Putamen (tissue), 1 donor: ENCODE data around the gene TOMM22.
A peak's percentile ranks its signal among the peaks of the same experiment; 100 is the strongest.

Experiments used
- DNase-seq: peaks from one replicate; pipeline ENCODE4 v3.0.0-alpha.2; 2016; ENCODE audit warnings: low spot score

The TOMM22 gene

DNA sequence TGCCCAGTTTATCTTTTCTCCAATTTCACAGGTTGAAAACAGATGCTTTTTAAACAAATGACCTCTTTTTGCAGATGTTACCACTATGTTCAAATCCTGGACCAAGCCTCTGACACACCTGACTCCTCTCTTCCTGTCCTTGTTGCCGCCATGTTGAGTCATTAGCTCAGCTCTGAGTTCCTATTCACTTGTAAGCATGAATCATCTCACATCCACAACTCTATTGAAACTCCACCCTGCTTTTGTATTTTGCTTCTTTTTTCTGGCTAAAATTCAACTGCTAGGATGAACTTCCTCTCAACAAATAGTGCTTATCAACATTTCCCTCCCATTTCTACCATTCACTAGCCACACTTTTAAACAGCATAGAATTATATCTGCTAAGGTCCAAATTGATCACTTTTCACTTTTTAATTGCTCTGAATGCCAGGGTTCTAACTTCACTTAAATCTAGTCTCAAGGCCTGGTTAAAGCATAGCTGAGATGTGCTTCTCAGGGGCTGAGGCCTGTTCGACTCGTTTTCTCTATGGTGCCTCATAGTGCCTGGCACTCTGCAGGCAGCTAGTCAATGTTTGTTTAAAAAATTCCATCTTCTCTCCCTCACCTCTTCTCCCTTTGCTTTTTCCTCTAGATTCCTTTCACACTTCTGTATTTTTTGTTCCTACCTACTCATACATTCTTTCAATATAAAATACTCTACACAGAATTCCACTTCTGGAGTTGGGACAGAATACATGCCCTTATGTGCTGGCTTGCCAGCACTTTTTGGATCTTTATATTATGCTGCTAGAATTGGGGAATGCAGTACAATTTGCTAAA lies 15.1 kb downstream of the TOMM22 start:
- DNase-seq: no peak

DNA sequence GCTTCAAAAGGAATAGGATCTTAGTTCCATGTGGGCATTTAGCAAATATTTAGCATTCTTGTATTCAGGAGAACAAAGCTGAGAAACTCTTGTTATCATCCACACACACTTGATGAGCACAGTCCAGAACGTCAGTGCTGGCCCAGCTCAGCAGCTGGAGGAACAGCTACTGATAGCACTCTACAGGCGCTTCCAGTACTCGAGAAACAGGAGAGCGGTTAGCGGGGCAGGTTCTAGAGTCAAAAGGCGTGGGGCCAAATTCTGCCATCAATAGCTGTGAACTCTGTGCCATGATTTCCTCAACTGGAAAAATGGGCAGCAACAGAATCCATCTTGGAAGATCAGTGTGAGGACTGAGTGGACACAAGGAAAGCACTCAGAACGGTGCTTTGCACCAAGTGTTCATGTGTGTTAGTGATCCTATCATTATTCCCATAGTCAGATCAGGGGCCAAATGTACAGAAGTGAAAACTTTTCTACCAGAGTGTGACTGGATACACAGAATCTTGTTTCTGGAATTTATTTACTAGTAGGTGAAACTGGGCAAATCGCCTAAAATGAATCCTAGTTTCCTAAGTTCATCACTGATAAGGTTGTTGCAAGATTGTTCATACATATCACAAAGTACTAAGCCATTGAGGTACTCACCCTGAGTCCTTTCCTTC lies 15.8 kb downstream of the TOMM22 start:
- no peak for DNase-seq

DNA sequence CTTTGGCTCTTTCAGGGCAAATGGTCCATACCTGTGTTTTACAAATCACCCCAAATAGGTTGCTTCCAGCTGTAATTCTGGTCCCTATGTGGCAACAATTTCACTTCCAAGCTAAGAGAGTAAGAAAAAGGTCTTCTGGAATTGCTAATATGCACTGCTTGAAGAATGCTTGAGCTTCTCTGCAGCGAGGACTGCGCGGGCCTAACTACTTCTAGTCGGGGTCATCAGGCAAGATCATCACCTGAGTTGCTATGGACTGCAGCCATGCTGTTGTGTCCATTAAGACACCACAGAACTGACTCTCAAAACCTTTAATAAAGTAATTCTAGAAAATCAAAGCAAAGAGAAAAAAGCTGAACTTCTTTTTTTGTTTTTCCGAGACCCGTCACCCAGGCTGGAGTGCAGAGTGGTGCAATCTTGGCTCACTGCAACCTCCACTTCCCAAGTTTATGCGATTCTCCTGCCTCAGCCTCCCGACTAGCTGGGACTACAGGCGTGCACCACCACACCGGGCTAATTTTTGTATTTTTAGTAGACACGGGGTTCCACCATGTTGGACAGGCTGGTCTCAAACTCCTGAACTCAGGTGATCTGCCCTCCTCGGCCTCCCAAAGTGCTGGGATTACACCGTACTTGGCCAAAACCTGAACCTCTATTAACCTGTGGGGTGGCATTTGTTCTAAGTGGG lies 16.8 kb downstream of the TOMM22 start:
- no peak for DNase-seq

DNA sequence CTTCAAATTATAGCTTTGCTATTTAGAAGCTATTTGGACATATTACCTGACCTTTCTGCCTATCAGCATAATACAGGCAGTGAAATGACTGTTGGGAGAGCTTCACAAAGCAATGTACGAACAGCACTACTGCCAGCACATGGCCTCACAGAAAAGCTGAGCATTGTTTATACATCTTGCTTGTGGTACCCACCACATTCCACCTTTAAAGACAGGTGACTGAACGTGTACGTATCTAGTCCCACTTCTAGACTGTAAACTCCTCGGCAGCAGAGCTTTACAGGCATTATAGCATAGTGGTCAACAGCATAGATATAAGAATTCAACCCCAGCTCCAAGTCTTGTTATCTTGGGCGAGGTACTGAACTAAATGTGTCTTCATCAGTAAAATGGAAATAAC lies 17.4 kb downstream of the TOMM22 start:
- no peak for DNase-seq

DNA sequence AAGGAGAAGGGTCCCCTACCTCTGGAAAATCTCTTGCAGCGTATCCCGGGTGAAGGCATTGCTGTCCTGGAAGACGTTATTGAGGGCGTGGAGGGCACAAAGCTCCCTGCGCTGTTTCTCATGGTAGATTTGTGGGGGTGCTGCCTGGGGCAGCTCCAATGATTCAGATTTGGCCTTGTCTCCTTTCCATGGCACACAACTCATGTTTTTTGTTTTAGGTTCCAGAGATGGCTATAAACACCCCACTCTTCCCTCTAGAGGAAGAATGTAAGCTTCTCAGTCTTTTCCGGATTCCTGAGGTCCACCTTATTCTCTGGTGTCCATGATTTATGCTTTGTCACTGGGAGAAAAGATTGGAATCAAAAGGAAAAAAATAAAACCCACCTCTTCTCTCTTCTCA lies 18.0 kb downstream of the TOMM22 start:
- DNase-seq: no peak

DNA sequence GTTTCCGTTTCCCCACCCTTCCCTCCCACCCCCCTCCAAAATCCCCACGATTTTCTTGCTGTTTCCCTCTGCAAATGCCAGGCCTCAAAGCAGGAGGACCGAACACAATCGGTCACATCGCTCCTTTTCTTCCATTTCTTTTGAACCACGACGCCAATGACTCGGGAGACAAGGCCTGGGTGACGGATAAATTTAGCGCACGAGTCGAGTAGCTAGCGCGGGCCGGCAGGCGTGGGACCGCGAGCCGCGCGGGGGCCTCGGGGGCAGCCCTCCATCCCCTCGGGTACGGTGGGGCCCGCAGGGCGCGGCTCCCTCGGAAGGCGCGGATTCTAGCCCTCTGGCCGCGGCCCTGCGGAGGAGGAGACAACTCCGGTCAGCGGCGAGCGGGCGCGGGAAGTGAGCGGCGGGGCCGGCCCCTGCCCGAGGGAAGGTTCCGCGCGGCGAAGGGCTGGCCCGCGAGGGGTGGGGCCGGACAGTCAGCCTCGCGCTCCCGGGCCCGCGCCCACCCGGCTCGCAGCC lies 18.6 kb downstream of the TOMM22 start:
- no peak for DNase-seq

DNA sequence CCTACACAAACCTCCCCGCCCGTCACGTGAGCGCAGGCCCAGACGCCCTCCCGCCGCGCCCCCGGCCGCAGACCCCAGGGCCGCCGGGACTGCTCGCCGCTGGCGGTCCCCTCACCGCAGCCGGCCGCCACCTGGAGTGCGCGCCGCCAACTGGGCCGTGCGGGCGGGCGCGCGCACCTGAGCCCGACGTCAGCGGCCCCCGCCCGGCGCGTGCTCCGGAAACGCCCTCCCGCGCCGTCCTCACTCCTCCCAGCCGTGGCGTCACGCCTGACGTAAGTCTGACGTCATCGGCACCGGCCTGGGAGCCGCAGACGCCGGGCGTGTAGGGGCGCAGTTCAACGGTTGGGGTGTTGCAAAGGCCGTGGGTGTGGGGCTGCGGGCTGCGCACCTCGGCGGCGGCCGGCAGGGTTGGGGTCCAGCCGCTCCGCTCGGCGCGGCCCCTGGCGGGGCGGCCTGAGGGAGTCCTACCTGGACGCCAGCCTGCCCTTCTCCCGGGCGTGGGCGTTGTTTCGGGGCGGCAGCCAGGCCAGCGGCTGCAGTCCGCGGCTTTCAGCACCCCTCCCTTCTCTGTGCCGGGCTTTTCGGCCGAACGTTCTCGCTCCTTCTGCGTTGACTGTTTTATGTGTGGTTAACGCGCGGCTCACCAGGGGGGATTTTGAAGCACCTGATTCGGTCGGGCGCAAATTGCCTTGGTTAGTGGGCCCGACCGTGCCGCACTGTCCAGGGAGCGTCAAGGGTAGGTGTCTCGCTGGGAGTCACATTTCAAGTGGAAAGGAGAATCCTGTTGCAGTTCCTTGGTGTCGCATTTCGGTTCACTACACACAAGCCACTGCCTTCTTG lies 19.3 kb downstream of the TOMM22 start, which contains the start of gene JOSD1:
Gene JOSD1, minus strand, starts transcription at position 155 of the 840 bp plus-strand sequence. CDS start 956 bp downstream, outside the sequence.
- DNase-seq: peak; percentile 94

DNA sequence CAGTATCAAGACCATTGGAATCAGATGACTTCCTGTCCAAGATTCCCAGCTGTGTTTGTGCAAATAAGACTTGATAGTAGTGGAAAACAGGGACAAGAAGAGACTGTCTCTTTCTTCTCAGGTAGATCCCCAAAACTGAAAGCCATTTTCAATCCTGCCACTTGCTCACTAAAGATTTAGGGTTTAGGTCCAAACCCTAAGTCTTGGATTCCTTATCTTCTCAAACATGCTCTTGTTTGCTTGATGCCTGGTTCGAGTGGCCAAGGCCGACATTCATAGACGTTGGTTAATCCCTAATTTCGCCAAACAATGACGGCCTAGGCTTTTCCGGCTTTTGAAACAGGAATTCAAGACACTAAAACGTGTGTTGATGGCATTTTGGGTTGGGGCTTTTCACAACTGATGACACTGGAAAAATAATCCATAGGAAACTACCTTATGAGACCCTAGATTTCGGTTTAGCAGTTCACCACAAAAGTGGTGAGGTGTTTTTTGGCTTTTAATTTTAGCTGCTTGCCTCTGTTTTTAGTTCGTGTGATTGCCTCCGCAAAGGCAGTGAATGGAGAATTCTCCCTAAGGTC lies 23.0 kb downstream of the TOMM22 start:
- no peak for DNase-seq

DNA sequence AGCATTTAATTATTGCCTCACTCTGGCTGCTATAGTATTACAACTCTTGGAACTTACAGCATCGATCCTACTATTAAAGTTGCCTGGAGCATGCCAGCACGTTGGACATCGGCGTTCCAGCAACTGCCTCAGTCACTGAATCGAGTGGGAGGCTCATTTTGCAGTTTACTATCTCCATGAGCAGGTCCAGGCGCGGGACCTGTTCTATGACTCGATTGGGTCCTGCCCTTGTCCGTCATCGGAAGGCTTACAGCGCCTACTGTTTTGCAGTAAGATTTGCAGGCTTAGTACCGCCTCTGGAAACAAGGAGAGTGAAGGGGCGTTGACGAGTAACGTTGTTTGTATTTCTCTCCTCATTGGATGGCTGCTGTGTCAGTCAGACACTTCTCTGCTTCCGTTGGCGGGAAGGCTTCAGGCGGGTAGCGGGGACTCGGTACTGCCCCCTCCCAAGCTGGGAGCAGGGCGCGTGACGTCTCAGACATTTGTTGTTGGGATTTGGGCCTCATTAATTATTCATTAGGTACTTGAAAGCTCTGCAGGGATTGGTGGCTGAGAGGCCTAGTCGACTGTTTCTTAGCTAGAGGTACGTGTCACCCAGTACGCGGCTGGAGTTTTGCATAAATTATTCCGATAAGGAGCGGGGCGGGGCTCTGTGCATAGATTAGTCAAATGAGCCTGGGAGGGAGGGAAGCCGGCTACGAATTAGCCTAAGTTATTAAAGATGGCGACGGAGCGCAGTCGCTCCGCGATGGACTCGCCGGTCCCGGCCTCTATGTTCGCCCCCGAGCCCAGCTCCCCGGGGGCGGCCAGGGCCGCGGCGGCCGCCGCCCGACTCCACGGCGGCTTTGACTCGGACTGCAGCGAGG lies 23.7 kb downstream of the TOMM22 start, which contains the start of gene GTPBP1:
Gene GTPBP1, plus strand, starts transcription at position 710 of the 866 bp plus-strand sequence. Its CDS starts 12 bp downstream, at position 722.
- DNase-seq: peak; percentile 100

DNA sequence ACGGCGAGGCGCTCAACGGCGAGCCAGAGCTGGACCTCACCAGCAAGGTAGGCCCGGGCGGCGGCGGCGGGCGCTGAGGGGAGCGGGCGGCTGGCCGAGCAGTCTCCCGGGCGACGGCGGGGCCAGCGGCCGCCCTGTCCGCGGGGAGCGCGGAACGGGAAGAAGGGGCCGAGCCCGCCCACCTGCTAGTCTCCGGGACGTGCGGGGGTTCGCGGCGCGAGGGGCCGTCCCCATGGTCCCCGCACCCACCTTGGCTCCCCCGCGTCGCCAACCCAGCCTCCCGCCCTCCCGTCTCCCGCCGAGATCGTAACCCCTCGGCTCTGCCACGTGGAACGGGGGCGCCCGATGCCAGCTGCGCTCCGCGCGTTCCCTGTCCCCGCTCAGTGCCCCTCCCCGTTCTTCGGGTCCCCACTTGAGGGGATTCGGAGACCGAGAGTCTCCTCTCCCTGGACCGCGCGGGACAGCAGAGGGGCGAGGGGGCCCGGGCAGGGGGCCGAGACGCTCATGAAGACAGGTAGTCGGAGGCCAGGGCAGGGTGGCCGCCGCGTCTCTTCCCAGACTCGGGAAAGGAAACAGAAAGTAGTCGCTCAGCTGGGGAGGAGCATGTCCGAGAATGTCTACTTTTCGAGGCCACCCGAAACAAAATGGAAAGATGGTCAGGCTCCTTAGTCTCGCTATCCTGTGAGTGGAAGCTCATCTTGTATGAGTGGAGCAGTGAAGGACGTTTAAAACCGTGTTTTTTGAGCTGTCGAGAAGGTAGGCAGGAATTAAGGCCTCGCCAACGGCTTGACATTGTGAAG lies 24.5 kb downstream of the TOMM22 start:
- no peak for DNase-seq

DNA sequence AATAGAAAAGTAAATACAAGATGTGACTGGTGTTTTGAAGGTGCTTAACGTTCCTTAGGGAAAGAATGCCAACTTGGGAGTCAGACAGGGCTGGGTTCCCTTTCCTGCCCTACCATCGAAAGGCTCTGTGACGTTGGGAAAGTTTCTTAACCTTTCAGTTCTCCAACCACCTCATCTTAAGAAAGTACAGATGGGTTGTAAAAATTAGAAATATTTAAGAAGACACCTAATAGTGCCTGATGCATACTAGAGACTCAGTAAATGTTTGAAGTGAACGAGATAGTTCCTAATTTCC lies 25.1 kb downstream of the TOMM22 start:
- no peak for DNase-seq

DNA sequence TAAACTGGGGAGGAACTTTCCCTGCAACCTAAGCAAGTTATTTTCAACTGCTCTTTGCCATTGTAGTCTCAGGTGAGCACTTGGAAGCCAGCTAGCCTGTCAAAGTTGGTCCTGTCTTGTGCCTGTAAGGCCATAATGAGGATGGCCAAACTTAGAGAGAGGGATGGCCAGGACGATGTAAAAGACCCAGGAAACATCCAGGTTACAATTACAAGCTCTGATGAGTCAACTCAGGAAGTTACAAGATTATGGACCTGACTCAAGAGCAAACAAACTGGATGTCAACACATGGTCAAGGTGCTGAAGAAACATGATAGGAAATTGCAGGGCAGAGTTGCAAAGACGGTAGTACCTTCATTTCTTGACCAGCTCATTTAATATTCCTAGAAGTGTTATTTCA lies 25.6 kb downstream of the TOMM22 start:
- DNase-seq: no peak

DNA sequence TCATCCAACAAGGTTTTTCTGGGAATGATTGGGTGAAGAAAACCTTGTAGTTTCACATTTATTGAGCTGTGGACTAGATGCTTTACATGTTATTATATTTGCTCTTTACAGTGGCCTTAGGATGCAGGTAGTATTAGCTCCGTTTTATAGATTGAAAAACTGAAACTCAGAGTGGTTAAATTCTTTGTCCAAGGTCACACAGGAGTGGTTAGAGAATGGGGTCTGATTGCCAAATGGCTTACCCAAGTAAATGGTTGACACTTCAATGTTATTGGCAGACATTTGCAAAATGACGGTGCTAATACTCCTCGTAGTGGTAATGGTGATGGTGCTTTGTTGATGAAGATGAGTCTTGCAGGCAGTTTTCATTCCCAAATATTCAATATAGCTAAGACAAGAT lies 26.2 kb downstream of the TOMM22 start:
- no peak for DNase-seq

DNA sequence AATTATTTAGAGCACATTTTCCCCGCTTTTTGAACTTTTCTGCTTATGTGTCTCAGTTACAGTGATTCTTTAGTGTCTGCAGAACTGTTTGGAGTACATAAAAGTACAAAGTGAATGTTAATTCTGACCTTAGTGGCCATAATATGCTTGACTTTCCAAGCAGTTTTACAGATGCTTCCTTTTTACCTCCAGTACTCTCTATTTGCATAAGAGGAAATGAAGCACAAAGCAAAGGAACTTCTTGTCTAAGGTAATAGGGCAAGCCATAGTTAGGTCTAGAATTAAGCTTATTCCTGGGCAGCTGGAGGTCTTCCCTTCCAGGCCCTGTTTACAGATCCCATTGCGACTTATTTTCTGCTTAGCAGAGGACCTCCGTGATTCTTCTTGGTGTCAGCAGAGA lies 27.5 kb downstream of the TOMM22 start:
- no peak for DNase-seq

DNA sequence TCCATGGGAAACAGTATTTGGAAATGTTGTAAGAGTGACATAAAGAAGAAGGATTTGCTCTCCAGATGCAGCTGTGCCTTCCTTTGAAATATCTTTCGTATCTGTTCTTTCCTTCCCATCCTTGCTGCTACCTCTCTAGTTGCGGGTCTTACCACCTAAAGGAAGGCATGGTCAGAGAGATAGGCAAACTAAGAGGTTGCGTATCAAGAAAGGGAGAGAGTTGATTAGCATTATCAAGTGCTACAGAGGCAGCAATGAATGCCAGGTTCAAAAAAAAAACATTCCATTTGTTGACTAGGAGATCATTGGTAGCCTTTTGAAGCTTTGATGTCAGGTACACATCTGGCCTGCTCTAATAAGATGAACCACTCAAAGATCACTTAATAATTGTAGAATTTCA lies 28.6 kb downstream of the TOMM22 start:
- no peak for DNase-seq

DNA sequence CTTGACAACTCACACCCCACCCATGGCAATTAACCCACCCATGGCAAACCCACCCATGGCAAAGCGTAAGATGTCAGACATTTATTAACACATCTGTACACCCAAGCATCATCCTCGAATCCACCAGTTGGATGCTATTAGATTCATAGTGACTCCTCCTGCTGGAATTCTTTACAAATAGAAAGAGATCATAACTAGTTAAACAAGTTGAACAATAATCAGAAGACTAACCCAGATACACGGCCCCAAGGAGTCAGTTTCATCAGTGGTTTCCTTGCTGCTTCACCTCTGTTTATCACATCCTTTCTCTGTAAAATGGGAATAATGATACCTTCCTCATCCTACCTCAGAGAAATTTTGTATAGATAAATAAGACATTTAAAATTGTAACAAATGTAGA lies 29.1 kb downstream of the TOMM22 start:
- no peak for DNase-seq

DNA sequence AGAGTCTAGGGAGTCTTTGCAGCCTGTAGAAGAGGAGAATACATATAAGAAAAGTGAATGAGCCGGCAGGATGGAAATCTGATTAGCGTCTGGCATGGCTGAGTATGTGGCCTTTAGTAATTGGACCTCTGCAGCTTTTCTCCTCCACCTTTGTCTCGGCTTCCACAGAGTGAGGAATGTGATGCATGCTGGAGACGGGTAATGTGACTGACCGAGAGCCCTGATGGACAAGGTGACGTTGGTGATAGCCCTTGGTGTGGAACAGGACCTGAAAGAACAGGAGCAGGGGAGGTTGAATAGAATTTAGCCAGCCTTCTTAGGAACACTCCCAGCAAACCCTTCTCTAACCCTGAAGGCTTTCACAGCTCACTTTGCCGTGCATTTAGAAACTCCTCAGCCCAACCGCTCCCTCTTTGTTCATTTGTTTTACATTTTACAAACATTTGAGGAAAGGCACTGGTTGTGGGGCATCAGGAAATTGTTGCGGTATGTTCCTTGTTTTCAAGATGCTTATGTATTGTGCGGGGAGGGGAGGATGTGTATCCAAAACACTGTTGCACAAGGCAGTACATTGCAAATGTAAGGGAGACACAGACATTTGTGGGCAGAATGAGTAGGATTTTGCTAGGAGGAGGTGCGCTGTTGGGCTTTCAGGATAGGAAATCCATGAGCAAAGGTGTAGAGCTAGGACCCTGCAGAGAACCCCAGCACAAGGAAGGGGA lies 30.9 kb downstream of the TOMM22 start:
- DNase-seq: no peak

DNA sequence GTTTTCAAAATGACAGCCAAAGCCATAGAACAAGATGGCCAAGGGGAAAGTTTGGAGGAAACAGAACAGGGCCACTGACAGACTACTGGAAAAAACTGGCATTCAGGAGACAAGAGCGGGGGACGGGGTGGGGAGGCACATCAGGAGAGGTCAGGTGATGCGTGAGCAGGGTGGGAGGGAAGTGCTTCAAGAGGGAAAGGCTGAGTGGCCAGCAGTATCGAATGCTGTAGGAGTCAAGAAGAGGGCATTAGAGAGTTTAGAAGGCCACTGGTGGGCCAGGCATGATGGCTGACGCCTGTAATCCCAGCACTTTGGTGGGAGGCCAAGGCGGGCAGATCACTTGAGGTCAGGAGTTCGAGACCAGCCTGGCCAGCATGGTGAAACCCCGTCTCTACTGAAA lies 32.2 kb downstream of the TOMM22 start:
- no peak for DNase-seq

DNA sequence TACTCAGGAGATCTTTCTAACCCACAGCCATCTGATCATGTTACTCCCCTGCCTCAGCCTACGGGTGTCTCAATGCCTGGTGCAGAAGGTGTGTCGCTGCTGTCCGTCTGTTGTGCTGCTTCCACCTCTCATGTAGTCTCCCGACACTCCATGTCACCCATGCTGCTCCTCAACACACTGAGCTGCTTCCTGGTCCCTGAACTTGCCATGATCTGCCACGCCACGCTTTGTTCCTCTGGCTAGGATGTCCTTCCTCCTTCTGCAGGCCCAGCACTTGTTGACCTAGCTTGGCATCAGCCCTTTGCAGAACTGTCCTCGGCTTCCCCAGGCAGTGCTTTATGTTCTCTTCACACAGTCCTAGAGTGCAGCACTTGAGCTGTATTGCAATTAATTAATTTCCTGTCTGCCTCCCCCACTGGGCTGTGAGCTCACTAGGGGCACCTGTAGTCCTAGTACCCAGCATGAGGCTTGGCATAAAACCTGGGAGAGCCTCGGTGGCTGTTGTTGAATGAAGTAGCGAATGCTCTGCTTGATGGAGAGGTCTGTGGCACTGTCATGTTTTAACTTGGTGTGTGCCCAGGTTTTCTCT lies 33.5 kb downstream of the TOMM22 start:
- DNase-seq: no peak
